ENCODE results near the gene WSCD1. TPM values are rescaled to one million over a fixed set of nuclear protein-coding genes. Genes with fewer than 3 reads are reported as not detected.

WSCD1 gene
- polyA plus RNA-seq, 3 donors, result not detected

GRCh38 chr17:6095501-6095900 is 25.3 kb downstream of the WSCD1 start:
- H3K9me3 Mint-ChIP-seq, result peaks cover 0 to 2% (median 0%) of the 10 kb centered on the region in 7 donors
- Histone ChIP-seq H3K36me3 (replicated peaks in 1 of 2; ENCODE audit: control insufficient read depth in 1 of 2, insufficient read depth in 2 of 2, low read length in 2 of 2) (no peaks in the 10 kb centered on the region), H3K9me3 (replicated peaks in 1 of 2; ENCODE audit: control insufficient read depth in 1 of 2, insufficient read depth in 1 of 2, low read length in 2 of 2) (no peaks in the 10 kb centered on the region), H3K79me2 (ENCODE audit: insufficient read depth, low read length) (no peaks in the 10 kb centered on the region), H3K27me3 (ENCODE audit: control insufficient read depth in 2 of 2, insufficient read depth in 2 of 2, low read length in 2 of 2) (no peaks in the 10 kb centered on the region), H3K4me2 (replicated peaks; ENCODE audit: extremely low read depth, low read length, poor library complexity, severe bottlenecking) (no peak overlapping the region), H2AFZ (ENCODE audit: insufficient read depth, low read depth, low read length, poor library complexity, severe bottlenecking) (no peak overlapping the region), H3K4me3 (replicated peaks in 1 of 3; ENCODE audit: low read depth in 2 of 3, low read length in 3 of 3) (no peak overlapping the region), H3K4me1 (ENCODE audit: control insufficient read depth in 1 of 2, insufficient read depth in 2 of 2, low read length in 2 of 2) (no peaks in the 10 kb centered on the region), H3K9ac (ENCODE audit: insufficient read depth, low read length, poor library complexity, severe bottlenecking) (no peak overlapping the region), H3K27ac (ENCODE audit: low read depth in 1 of 2, low read length in 2 of 2) (no peak overlapping the region), H4K20me1 (ENCODE audit: insufficient read depth, low read length) (no peaks in the 10 kb centered on the region)
- DNase-seq, result no peak
- no peaks in the 10 kb centered on the region for H3K4me1 Mint-ChIP-seq
- H3K4me3 Mint-ChIP-seq, result no peak overlapping the region
- 86% methylated on average over 6 of the region's 6 CpGs for WGBS (ENCODE audit: insufficient coverage)
- TF ChIP-seq CTCF (IDR thresholded peaks at IDR 0.05), result no peak
- intact Hi-C loops (cut with micrococcal nuclease), result no loop called here
- H3K27me3 Mint-ChIP-seq (ENCODE audit: low read depth in 3 of 3), result peaks cover 2 to 5% (median 4%) of the 10 kb centered on the region in 3 donors
- no peak overlapping the region for H3K27ac Mint-ChIP-seq
- no peaks in the 10 kb centered on the region for H3K36me3 Mint-ChIP-seq

GRCh38 chr17:6096201-6097004 is 26.2 kb downstream of the WSCD1 start:
- H3K36me3 Mint-ChIP-seq, result no peaks in the 10 kb centered on the region
- Histone ChIP-seq H3K4me1 (ENCODE audit: control insufficient read depth in 1 of 2, insufficient read depth in 2 of 2, low read length in 2 of 2) (no peaks in the 10 kb centered on the region), H4K20me1 (ENCODE audit: insufficient read depth, low read length) (no peaks in the 10 kb centered on the region), H3K9ac (ENCODE audit: insufficient read depth, low read length, poor library complexity, severe bottlenecking) (no peak overlapping the region), H2AFZ (ENCODE audit: insufficient read depth, low read depth, low read length, poor library complexity, severe bottlenecking) (no peak overlapping the region), H3K79me2 (ENCODE audit: insufficient read depth, low read length) (no peaks in the 10 kb centered on the region), H3K36me3 (replicated peaks in 1 of 2; ENCODE audit: control insufficient read depth in 1 of 2, insufficient read depth in 2 of 2, low read length in 2 of 2) (no peaks in the 10 kb centered on the region), H3K4me2 (replicated peaks; ENCODE audit: extremely low read depth, low read length, poor library complexity, severe bottlenecking) (no peak overlapping the region), H3K27me3 (ENCODE audit: control insufficient read depth in 2 of 2, insufficient read depth in 2 of 2, low read length in 2 of 2) (no peaks in the 10 kb centered on the region), H3K4me3 (replicated peaks in 1 of 3; ENCODE audit: low read depth in 2 of 3, low read length in 3 of 3) (no peak overlapping the region), H3K27ac (ENCODE audit: low read depth in 1 of 2, low read length in 2 of 2) (no peak overlapping the region), H3K9me3 (replicated peaks in 1 of 2; ENCODE audit: control insufficient read depth in 1 of 2, insufficient read depth in 1 of 2, low read length in 2 of 2) (no peaks in the 10 kb centered on the region)
- WGBS (ENCODE audit: insufficient coverage), result 98% methylated on average over 9 of the region's 13 CpGs
- DNase-seq, result no peak
- H3K4me1 Mint-ChIP-seq, result no peaks in the 10 kb centered on the region
- intact Hi-C loops (cut with micrococcal nuclease), result no loop called here
- no peak for TF ChIP-seq CTCF (IDR thresholded peaks at IDR 0.05)
- H3K27ac Mint-ChIP-seq, result no peak overlapping the region
- H3K9me3 Mint-ChIP-seq, result peaks cover 0 to 2% (median 0%) of the 10 kb centered on the region in 7 donors
- H3K4me3 Mint-ChIP-seq, result no peak overlapping the region
- peaks cover 2 to 5% (median 4%) of the 10 kb centered on the region in 3 donors for H3K27me3 Mint-ChIP-seq (ENCODE audit: low read depth in 3 of 3)
